A549 (cell line): ENCODE data around the gene SPDYE1. TPM values are rescaled to one million over a fixed set of nuclear protein-coding genes. Genes with fewer than 3 reads are reported as not detected.

Experiments used
- ATAC-seq, 2 experiments: fragments of 200-7000 bp in 1 of 2; fragments of >200 bp in 1 of 2; cut with Nextera tagmentation in 1 of 2; cut with Tn5 transposase in 1 of 2; 3 replicates each; pipeline versions ENCODE4 v1.8.0 to v1.9.1; 2018 to 2020; ENCODE audit warnings: mild to moderate bottlenecking in 1 of 2, moderate library complexity in 1 of 2
- CTCF ChIA-PET: fragments of 300-600 bp; sonication (Branson Sonifier 250); formaldehyde crosslinking; extraction: SDS; loops from one replicate; lab custom pipeline; 2021; ENCODE audit warnings: antibody characterized with exemption, inconsistent platforms; lab: Yijun Ruan, JAX
- POLR2A ChIA-PET: fragments of 350-600 bp; formaldehyde crosslinking; extraction: SDS; loops from one replicate; lab custom pipeline; 2021; ENCODE audit warnings: antibody characterized with exemption, inconsistent platforms; lab: Yijun Ruan, JAX
- DNase-seq, 2 experiments: peaks; one replicate each; pipeline versions ENCODE4 v3.0.0 to v3.0.0-alpha.2; 2011 to 2016; ENCODE audit warnings: low read depth in 1 of 2, low spot score in 1 of 2
- FAIRE-seq: peaks from 2 replicates; lab custom pipeline; 2011; peaks lifted over from hg19 to GRCh38; lab: Jason Lieb, UNC
- H3K27ac ChIP-seq, 2 experiments: fragments of >200 bp; sonication (Bioruptor Twin); formaldehyde crosslinking; 3 replicates each; pipeline ENCODE4 v1.5.1; 2016 to 2017
- H3K4me1 ChIP-seq: fragments of >200 bp; sonication (Bioruptor Twin); formaldehyde crosslinking; 3 replicates; pipeline ENCODE4 v1.6.1; 2016
- H3K4me2 ChIP-seq: fragments of >200 bp; sonication (Bioruptor Twin); formaldehyde crosslinking; 3 replicates; pipeline ENCODE4 v1.6.1; 2016
- H3K4me3 ChIP-seq: fragments of >200 bp; sonication (Bioruptor Twin); formaldehyde crosslinking; 3 replicates; pipeline ENCODE4 v1.5.1; 2016
- H3K9me3 ChIP-seq: fragments of >200 bp; sonication (Bioruptor Twin); formaldehyde crosslinking; 3 replicates; pipeline ENCODE4 v1.6.1; 2016
- CEBPB ChIP-seq, 2 experiments: fragments of >200 bp in 1 of 2; sonication (Bioruptor Twin) in 1 of 2; formaldehyde crosslinking in 1 of 2; IDR thresholded peaks; 2 replicates each; pipeline ENCODE4 v1.6.1; 2012 to 2016
- CHD2 ChIP-seq: fragments of 150-350 bp; IDR thresholded peaks from 2 replicates; pipeline ENCODE4 v1.6.1; 2014; ENCODE audit warnings: low read length; ENCODE audit not compliant: partially characterized antibody
- EHF ChIP-seq: fragments of 250-450 bp; sonication (Bioruptor Pico); IDR thresholded peaks from 2 replicates; pipeline ENCODE4 v1.5.0; 2020; ENCODE audit warnings: mild to moderate bottlenecking
- FOSB ChIP-seq: fragments of 250-450 bp; sonication (Bioruptor Pico); IDR thresholded peaks from 2 replicates; pipeline ENCODE4 v1.5.0; 2020; ENCODE audit warnings: mild to moderate bottlenecking, moderate library complexity
- FOSL2 ChIP-seq, 2 experiments: fragments of 450-650 bp in 1 of 2; fragments of >200 bp in 1 of 2; sonication (Bioruptor Twin) in 1 of 2; formaldehyde crosslinking; IDR thresholded peaks; 2 replicates each; pipeline versions ENCODE4 v1.5.0 to v1.6.1; 2016 to 2020; ENCODE audit warnings: mild to moderate bottlenecking in 1 of 2, moderate library complexity in 1 of 2
- HEYL ChIP-seq: fragments of 250-450 bp; sonication (Bioruptor Pico); IDR thresholded peaks from 2 replicates; pipeline ENCODE4 v1.8.0; 2021; ENCODE audit warnings: mild to moderate bottlenecking, moderate library complexity
- JUN ChIP-seq, 2 experiments: fragments of >200 bp; sonication (Bioruptor Twin); formaldehyde crosslinking; IDR thresholded peaks; 2 replicates in 1 of 2; 3 replicates in 1 of 2; pipeline ENCODE4 v1.6.1; 2016 to 2017
- KDM5A ChIP-seq: fragments of 200-600 bp; sonication (generic); IDR thresholded peaks from 2 replicates; pipeline ENCODE4 v1.6.1; 2016; ENCODE audit warnings: antibody characterized with exemption, mild to moderate bottlenecking
- MAFK ChIP-seq: fragments of 450-650 bp; IDR thresholded peaks from 2 replicates; pipeline ENCODE4 v1.6.1; 2014; ENCODE audit not compliant: partially characterized antibody
- MAZ ChIP-seq: fragments of 150-350 bp; IDR thresholded peaks from 2 replicates; pipeline ENCODE4 v1.6.1; 2014; ENCODE audit warnings: antibody characterized with exemption, low read depth, low read length, borderline replicate concordance
- NFE2L2 ChIP-seq: fragments of 150-350 bp; conservative IDR thresholded peaks from 2 replicates; pipeline ENCODE4 v1.6.1; 2014; ENCODE audit warnings: low read length
- NPAS2 ChIP-seq: fragments of 250-450 bp; sonication (Bioruptor Pico); IDR thresholded peaks from 2 replicates; pipeline ENCODE4 v1.8.0; 2022; ENCODE audit warnings: mild to moderate bottlenecking, moderate library complexity, borderline replicate concordance
- NR3C1 ChIP-seq: fragments of >200 bp; sonication (Bioruptor Twin); formaldehyde crosslinking; IDR thresholded peaks from 3 replicates; pipeline ENCODE4 v1.6.1; 2017
- PHF8 ChIP-seq: fragments of 200-600 bp; sonication (generic); IDR thresholded peaks from 2 replicates; pipeline ENCODE4 v1.6.1; 2016; ENCODE audit warnings: low read depth, mild to moderate bottlenecking, antibody characterized with exemption, moderate library complexity, borderline replicate concordance
- POLR2AphosphoS2 ChIP-seq: conservative IDR thresholded peaks from 2 replicates; pipeline ENCODE4 v1.6.1; 2012; ENCODE audit warnings: low read length, improper control_type of control experiment, inconsistent platforms
- RARB ChIP-seq: fragments of 250-450 bp; sonication (Bioruptor Pico); IDR thresholded peaks from 2 replicates; pipeline ENCODE4 v1.8.0; 2021; ENCODE audit warnings: mild to moderate bottlenecking, moderate library complexity
- RNF2 ChIP-seq: fragments of 200-600 bp; sonication (generic); IDR thresholded peaks from 2 replicates; pipeline ENCODE4 v1.6.1; 2016; ENCODE audit warnings: low read depth, mild to moderate bottlenecking, antibody characterized with exemption, moderate library complexity, borderline replicate concordance
- TP53 ChIP-seq: fragments of 250-450 bp; sonication (Bioruptor Pico); IDR thresholded peaks from 2 replicates; pipeline ENCODE4 v1.5.0; 2021; ENCODE audit warnings: mild to moderate bottlenecking, moderate library complexity
- ZC3H11A ChIP-seq: fragments of 450-650 bp; IDR thresholded peaks from 2 replicates; pipeline ENCODE4 v1.6.1; 2014; ENCODE audit warnings: antibody characterized with exemption, mild to moderate bottlenecking
- WGBS: methylation state at CpG from one replicate; pipeline ENCODE4 v1.1.6; 2017; ENCODE audit errors: missing lambda C conversion rate; 5-methylcytosine and 5-hydroxymethylcytosine counted together
- polyA plus RNA-seq, 4 experiments: library from polyadenylated mRNA; depleted of rRNA in 3 of 4; stranded (reverse); fragments of >200 nt; fragmentation: RNase III in 1 of 4; extraction: RNeasy Plus Mini Kit Qiagen cat#74134 plus additional on column Dnase treatment in 1 of 4; gene quantifications; 2 replicates in 3 of 4; 3 replicates in 1 of 4; pipeline ENCODE4 v1.2.3, GENCODE V29; 2011 to 2017
- TF ChIP-seq, protein P1 (sequence below): fragments of >200 bp; sonication (Bioruptor Twin); formaldehyde crosslinking; IDR thresholded peaks from 2 replicates; pipeline ENCODE4 v1.6.1; 2016
- TF ChIP-seq, protein P2 (sequence below): fragments of 150-350 bp; IDR thresholded peaks from 2 replicates; pipeline ENCODE4 v1.6.1; 2014; ENCODE audit warnings: low read depth, mild to moderate bottlenecking, low read length
- TF ChIP-seq, protein P3 (sequence below): IDR thresholded peaks from 2 replicates; pipeline ENCODE4 v1.6.1; 2012
- TF ChIP-seq, protein P4 (sequence below): fragments of 200-600 bp; sonication (generic); IDR thresholded peaks from 2 replicates; pipeline ENCODE4 v1.6.1; 2016; ENCODE audit warnings: antibody characterized with exemption, mild to moderate bottlenecking, moderate library complexity
- TF ChIP-seq, protein P5 (sequence below): fragments of 250-450 bp; sonication (Bioruptor Pico); IDR thresholded peaks from 2 replicates; pipeline ENCODE4 v1.5.0; 2021; ENCODE audit warnings: mild to moderate bottlenecking, moderate library complexity, borderline replicate concordance

The SPDYE1 gene
- polyA plus RNA-seq, 2 of the 4 experiments (the other 2 are of a cell fraction): not detected

DNA sequence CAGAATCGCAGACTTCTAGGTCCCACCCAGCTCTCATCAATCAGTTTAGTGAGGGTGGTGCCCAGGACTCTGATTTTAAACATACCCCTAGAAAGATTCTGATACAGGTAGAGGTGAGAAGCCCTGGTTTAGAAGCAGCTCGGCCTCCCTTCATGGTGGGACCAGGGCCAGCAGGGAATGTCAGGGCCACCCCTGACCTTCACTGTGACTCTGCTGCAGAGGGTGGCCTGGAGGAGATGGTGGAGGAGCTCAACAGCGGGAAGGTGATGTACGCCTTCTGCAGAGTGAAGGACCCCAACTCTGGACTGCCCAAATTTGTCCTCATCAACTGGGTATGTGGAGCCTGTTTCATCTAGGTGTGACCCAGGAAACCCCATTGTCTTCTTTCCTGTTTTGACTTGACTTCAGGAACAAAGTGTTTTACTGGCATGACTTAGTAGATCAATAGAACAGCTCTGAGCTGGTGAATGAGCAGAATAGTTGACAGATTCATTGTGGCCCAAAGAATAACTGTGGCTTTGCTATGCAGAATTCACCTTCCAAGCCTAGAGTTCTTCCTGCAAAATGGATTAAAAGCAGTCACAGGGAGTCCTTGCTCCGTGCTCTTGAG lies 54.0 kb downstream of the SPDYE1 start:
- no peak for DNase-seq
- CTCF ChIA-PET: interaction anchor here (0.6 to 1.2 kb wide), 5 partner anchors 10 to 515 kb away, joined by 3 read pairs; no protein-coding TSS in a partner anchor

DNA sequence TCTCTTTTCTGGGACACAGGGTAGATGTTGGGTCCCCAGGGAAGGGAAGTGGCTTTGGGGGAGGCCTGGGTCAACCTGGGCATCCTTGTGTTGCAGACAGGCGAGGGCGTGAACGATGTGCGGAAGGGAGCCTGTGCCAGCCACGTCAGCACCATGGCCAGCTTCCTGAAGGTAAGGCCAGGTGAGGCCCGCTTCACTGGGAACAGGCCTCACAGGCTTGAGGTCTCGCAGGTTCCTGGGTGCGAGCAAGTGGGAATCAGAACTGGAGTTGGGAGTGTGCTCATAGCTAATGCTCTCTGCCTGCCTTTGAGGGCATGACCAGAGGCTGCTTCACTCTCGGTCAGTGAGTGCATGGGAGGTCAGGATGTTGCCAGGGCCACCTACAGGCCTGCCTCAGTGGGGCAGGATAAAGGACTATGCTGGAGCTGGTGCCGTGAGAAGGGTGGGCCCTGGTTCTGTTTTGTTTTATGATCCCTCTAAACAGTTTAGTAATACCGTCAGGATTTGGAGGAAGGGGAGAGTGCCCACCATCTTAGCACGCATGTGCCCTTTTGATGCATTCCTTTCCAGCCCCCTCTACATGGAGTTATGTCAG lies 55.2 kb downstream of the SPDYE1 start:
- peak; percentile 47 to 63; a peak in 4 of 6 replicates for ATAC-seq
- no peak for DNase-seq
- TF ChIP-seq HEYL (CRISPR knock-in tag) (no peak), PHF8 (no peak), TP53 (CRISPR knock-in tag) (no peak), EHF (CRISPR knock-in tag) (no peak), FOSB (CRISPR knock-in tag) (no peak), NR3C1 (no peak), MAFK (no peak), MAZ (no peak), RARB (CRISPR knock-in tag) (no peak), NPAS2 (CRISPR knock-in tag) (no peak), POLR2AphosphoS2 (no peak), CHD2 (no peak), RNF2 (no peak), ZC3H11A (no peak), JUN (IDR thresholded peaks at IDR 0.05) (no peak)
- TF ChIP-seq, protein P1, sequence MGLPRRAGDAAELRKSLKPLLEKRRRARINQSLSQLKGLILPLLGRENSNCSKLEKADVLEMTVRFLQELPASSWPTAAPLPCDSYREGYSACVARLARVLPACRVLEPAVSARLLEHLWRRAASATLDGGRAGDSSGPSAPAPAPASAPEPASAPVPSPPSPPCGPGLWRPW: no peak
- Histone ChIP-seq H3K4me1 (no peaks in the 10 kb centered on the region), H3K4me2 (no peak overlapping the region), H3K27ac (no peak overlapping the region), H3K4me3 (no peak overlapping the region), H3K9me3 (no peaks in the 10 kb centered on the region)
- 95% methylated on average over 12 of the region's 12 CpGs for WGBS
- no peak for FAIRE-seq
- ChIA-PET POLR2A (interaction anchor here (0.7 kb wide), 1 partner anchor 8 kb away, joined by 3 read pairs; the partner anchor contains the start of gene DBNL), CTCF (interaction anchor here (1.0 to 2.5 kb wide), 3 partner anchors 20 to 514 kb away, joined by 3 to 8 read pairs (median 3); no protein-coding TSS in a partner anchor)

More for the DNA sequence above, 54.0 kb downstream of the SPDYE1 start:
- TF ChIP-seq, protein P2, sequence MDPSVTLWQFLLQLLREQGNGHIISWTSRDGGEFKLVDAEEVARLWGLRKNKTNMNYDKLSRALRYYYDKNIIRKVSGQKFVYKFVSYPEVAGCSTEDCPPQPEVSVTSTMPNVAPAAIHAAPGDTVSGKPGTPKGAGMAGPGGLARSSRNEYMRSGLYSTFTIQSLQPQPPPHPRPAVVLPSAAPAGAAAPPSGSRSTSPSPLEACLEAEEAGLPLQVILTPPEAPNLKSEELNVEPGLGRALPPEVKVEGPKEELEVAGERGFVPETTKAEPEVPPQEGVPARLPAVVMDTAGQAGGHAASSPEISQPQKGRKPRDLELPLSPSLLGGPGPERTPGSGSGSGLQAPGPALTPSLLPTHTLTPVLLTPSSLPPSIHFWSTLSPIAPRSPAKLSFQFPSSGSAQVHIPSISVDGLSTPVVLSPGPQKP: no peak
- TF ChIP-seq NFE2L2 (no peak), KDM5A (no peak), CEBPB (IDR thresholded peaks at IDR 0.05) (no peak), TP53 (CRISPR knock-in tag) (no peak), HEYL (CRISPR knock-in tag) (no peak), CHD2 (no peak), FOSL2 (IDR thresholded peaks at IDR 0.05) (no peak), FOSL2 (CRISPR knock-in tag; IDR thresholded peaks at IDR 0.05) (no peak), RARB (CRISPR knock-in tag) (no peak)
- TF ChIP-seq, protein P3, sequence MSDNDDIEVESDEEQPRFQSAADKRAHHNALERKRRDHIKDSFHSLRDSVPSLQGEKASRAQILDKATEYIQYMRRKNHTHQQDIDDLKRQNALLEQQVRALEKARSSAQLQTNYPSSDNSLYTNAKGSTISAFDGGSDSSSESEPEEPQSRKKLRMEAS: no peak
- TF ChIP-seq, protein P4, sequence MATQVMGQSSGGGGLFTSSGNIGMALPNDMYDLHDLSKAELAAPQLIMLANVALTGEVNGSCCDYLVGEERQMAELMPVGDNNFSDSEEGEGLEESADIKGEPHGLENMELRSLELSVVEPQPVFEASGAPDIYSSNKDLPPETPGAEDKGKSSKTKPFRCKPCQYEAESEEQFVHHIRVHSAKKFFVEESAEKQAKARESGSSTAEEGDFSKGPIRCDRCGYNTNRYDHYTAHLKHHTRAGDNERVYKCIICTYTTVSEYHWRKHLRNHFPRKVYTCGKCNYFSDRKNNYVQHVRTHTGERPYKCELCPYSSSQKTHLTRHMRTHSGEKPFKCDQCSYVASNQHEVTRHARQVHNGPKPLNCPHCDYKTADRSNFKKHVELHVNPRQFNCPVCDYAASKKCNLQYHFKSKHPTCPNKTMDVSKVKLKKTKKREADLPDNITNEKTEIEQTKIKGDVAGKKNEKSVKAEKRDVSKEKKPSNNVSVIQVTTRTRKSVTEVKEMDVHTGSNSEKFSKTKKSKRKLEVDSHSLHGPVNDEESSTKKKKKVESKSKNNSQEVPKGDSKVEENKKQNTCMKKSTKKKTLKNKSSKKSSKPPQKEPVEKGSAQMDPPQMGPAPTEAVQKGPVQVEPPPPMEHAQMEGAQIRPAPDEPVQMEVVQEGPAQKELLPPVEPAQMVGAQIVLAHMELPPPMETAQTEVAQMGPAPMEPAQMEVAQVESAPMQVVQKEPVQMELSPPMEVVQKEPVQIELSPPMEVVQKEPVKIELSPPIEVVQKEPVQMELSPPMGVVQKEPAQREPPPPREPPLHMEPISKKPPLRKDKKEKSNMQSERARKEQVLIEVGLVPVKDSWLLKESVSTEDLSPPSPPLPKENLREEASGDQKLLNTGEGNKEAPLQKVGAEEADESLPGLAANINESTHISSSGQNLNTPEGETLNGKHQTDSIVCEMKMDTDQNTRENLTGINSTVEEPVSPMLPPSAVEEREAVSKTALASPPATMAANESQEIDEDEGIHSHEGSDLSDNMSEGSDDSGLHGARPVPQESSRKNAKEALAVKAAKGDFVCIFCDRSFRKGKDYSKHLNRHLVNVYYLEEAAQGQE: no peak
- TF ChIP-seq, protein P1: no peak
- TF ChIP-seq, protein P5, sequence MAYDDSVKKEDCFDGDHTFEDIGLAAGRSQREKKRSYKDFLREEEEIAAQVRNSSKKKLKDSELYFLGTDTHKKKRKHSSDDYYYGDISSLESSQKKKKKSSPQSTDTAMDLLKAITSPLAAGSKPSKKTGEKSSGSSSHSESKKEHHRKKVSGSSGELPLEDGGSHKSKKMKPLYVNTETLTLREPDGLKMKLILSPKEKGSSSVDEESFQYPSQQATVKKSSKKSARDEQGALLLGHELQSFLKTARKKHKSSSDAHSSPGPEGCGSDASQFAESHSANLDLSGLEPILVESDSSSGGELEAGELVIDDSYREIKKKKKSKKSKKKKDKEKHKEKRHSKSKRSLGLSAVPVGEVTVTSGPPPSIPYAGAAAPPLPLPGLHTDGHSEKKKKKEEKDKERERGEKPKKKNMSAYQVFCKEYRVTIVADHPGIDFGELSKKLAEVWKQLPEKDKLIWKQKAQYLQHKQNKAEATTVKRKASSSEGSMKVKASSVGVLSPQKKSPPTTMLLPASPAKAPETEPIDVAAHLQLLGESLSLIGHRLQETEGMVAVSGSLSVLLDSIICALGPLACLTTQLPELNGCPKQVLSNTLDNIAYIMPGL (CRISPR knock-in tag): no peak
- TF ChIP-seq, all 56 proteins: peak for 0
- Histone ChIP-seq H3K27ac (no peak overlapping the region), H3K4me2 (no peak overlapping the region), H3K9me3 (no peaks in the 10 kb centered on the region), H3K4me1 (no peaks in the 10 kb centered on the region), H3K4me3 (no peak overlapping the region)
- POLR2A ChIA-PET: no interaction called here
- ATAC-seq (no peak), FAIRE-seq (no peak)
- 86% methylated on average over 5 of the region's 5 CpGs for WGBS
